Keratinocyte (primary cell): ENCODE results near the gene FRAS1. TPM values are rescaled to one million over a fixed set of nuclear protein-coding genes. Genes with fewer than 3 reads are reported as not detected.

Experiments
- DNase-seq: peaks from one replicate; pipeline ENCODE4 v3.0.0-alpha.2; 2011; ENCODE audit warnings: low read depth, missing footprints, low spot score
- FAIRE-seq: peaks from 2 replicates; lab custom pipeline; 2011; peaks lifted over from hg19 to GRCh38; lab: Jason Lieb, UNC
- H2AFZ ChIP-seq: 2 replicates; pipeline ENCODE4 v1.6.0; 2012; ENCODE audit warnings: low read length, control low read depth, inconsistent platforms; ENCODE audit not compliant: control insufficient read depth
- H3K27ac ChIP-seq: 2 replicates; pipeline ENCODE4 v1.5.1; 2011; ENCODE audit warnings: low read length; ENCODE audit not compliant: control insufficient read depth, insufficient read depth
- H3K27me3 ChIP-seq: 3 replicates; pipeline ENCODE4 v1.6.0; 2011; ENCODE audit warnings: low read length; ENCODE audit not compliant: control insufficient read depth, insufficient read depth; ENCODE audit errors: extremely low read depth
- H3K36me3 ChIP-seq, 2 experiments: 2 replicates in 1 of 2; 3 replicates in 1 of 2; pipeline ENCODE4 v1.5.1; 2011; ENCODE audit warnings: low read length in 2 of 2, mild to moderate bottlenecking in 1 of 2; ENCODE audit not compliant: control insufficient read depth in 2 of 2, insufficient read depth in 2 of 2; ENCODE audit errors: extremely low read depth in 1 of 2
- H3K4me1 ChIP-seq: 3 replicates; pipeline ENCODE4 v1.5.1; 2011; ENCODE audit warnings: low read length; ENCODE audit not compliant: control insufficient read depth, insufficient read depth; ENCODE audit errors: extremely low read depth
- H3K4me2 ChIP-seq: 3 replicates; pipeline ENCODE4 v1.6.0; 2011; ENCODE audit warnings: low read depth, low read length; ENCODE audit not compliant: control insufficient read depth, insufficient read depth; ENCODE audit errors: extremely low read depth
- H3K4me3 ChIP-seq, 3 experiments: fragments of 200-600 bp in 1 of 3; sonication (generic) in 1 of 3; 2 replicates in 2 of 3; 3 replicates in 1 of 3; pipeline ENCODE4 v1.5.1; 2011 to 2016; ENCODE audit warnings: low read length in 3 of 3, mild to moderate bottlenecking in 3 of 3, control low read depth in 2 of 3, inconsistent platforms in 1 of 3, low read depth in 1 of 3, mixed read lengths in 1 of 3, mixed run types in 1 of 3, moderate library complexity in 1 of 3; ENCODE audit not compliant: control insufficient read depth in 2 of 3, insufficient read depth in 2 of 3; ENCODE audit errors: extremely low read depth in 1 of 3
- H3K79me2 ChIP-seq: 2 replicates; pipeline ENCODE4 v1.6.0; 2012; ENCODE audit warnings: low read length; ENCODE audit not compliant: control insufficient read depth, insufficient read depth
- H3K9ac ChIP-seq: 3 replicates; pipeline ENCODE4 v1.6.0; 2011; ENCODE audit warnings: low read length; ENCODE audit not compliant: control insufficient read depth, insufficient read depth; ENCODE audit errors: extremely low read depth
- H3K9me1 ChIP-seq: 3 replicates; pipeline ENCODE4 v1.6.0; 2011; ENCODE audit warnings: low read length; ENCODE audit not compliant: control insufficient read depth, insufficient read depth; ENCODE audit errors: extremely low read depth
- H3K9me3 ChIP-seq: 2 replicates; pipeline ENCODE4 v1.5.1; 2012; ENCODE audit warnings: low read depth, low read length; ENCODE audit not compliant: control insufficient read depth
- H4K20me1 ChIP-seq: 3 replicates; pipeline ENCODE4 v1.6.0; 2011; ENCODE audit warnings: low read length; ENCODE audit not compliant: control insufficient read depth, insufficient read depth; ENCODE audit errors: extremely low read depth
- CTCF ChIP-seq, 3 experiments: IDR thresholded peaks in 1 of 3; conservative IDR thresholded peaks in 1 of 3; optimal IDR thresholded peaks in 1 of 3; 2 replicates in 2 of 3; 3 replicates in 1 of 3; pipeline versions ENCODE3 to v1.5.1; 2011; ENCODE audit warnings: low read length in 3 of 3, mild to moderate bottlenecking in 3 of 3, moderate library complexity in 2 of 3, control low read depth in 1 of 3, inconsistent platforms in 1 of 3; ENCODE audit not compliant: insufficient read depth in 2 of 3; ENCODE audit errors: extremely low read depth in 1 of 3
- EZH2 ChIP-seq: IDR thresholded peaks from one replicate; pipeline ENCODE4 v1.6.1; 2012; ENCODE audit warnings: inconsistent platforms, mild to moderate bottlenecking, low read length, moderate library complexity
- dilution Hi-C: fragments of 300-500 bp; cut with MboI; formaldehyde crosslinking; loops from one replicate; pipeline ENCODE4 v1.7.0; 2020; ENCODE audit warnings: low sequenced_read_pairs; ENCODE audit not compliant: extremely low pct_ligation_motif_present
- polyA plus RNA-seq, 5 experiments: library from polyadenylated mRNA; depleted of rRNA in 3 of 5; stranded (reverse) in 3 of 5; stranded (forward) in 1 of 5; unstranded in 1 of 5; fragments of >200 nt; gene quantifications; 1 replicate in 1 of 5; 2 replicates in 3 of 5; 3 replicates in 1 of 5; pipeline versions ENCODE4 v1.2.1 to v1.2.3, GENCODE V29; 2011 to 2012; ENCODE audit warnings: missing spikeins in 2 of 5, low read depth in 1 of 5, low replicate concordance in 1 of 5

Gene FRAS1
- polyA plus RNA-seq, 1 donor (not counting 4 experiments of a cell fraction or from before 2014, with no cell fraction given): 3.5 TPM

DNA sequence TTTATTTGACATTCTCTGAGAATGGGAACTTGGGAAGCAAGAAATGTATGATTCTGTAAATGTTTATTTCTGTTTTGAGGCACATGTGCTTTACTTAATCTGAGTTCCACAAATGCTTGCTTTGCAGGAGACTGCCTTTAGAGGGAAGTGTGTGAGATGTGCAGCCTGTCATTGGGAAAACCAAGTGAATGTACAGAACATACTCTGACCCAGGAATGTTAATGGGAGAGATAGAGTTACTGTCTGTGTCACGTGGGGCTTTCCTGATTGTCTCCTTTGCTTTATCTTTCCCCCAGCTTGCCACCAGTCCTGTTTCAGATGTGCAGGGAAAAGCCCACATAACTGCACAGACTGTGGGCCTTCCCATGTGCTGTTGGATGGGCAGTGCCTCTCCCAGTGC is 275.9 kb downstream of the FRAS1 start:
- TF ChIP-seq EZH2 (no peak), CTCF (optimal IDR thresholded peaks at IDR 0.05 in 1 of 3, IDR thresholded peaks at IDR 0.05 in 1 of 3, conservative IDR thresholded peaks at IDR 0.05 in 1 of 3; ENCODE audit: extremely low read depth in 1 of 3, insufficient read depth in 2 of 3, low read length in 3 of 3) (no peak)
- Histone ChIP-seq H3K27me3 (no peaks in the 10 kb centered on the region), H3K27ac (no peak overlapping the region), H3K36me3 (no peaks in the 10 kb centered on the region), H4K20me1 (no peaks in the 10 kb centered on the region), H3K4me2 (no peak overlapping the region), H3K9me1 (no peaks in the 10 kb centered on the region), H3K9me3 (no peaks in the 10 kb centered on the region), H3K4me3 (no peak overlapping the region), H3K9ac (no peak overlapping the region), H2AFZ (no peak overlapping the region), H3K79me2 (no peaks in the 10 kb centered on the region), H3K4me1 (no peaks in the 10 kb centered on the region)
- dilution Hi-C loops: no loop called here
- no peak for FAIRE-seq
- no peak for DNase-seq

GRCh38 chr4:78336093-78336943 is 279.2 kb downstream of the FRAS1 start:
- H3K27ac ChIP-seq: no peak overlapping the region
- no peaks in the 10 kb centered on the region for H3K79me2 ChIP-seq
- no peaks in the 10 kb centered on the region for H3K4me1 ChIP-seq
- no peaks in the 10 kb centered on the region for H4K20me1 ChIP-seq
- H3K9ac ChIP-seq: no peak overlapping the region
- H3K9me3 ChIP-seq: no peaks in the 10 kb centered on the region
- no peak overlapping the region for H2AFZ ChIP-seq
- H3K9me1 ChIP-seq: no peaks in the 10 kb centered on the region
- H3K27me3 ChIP-seq: no peaks in the 10 kb centered on the region
- DNase-seq (peak; percentile 4), FAIRE-seq (peak; percentile 60)
- H3K4me2 ChIP-seq: no peak overlapping the region
- dilution Hi-C loops: no loop called here
- no peak for TF ChIP-seq CTCF (optimal IDR thresholded peaks at IDR 0.05 in 1 of 3, IDR thresholded peaks at IDR 0.05 in 1 of 3, conservative IDR thresholded peaks at IDR 0.05 in 1 of 3; ENCODE audit: extremely low read depth in 1 of 3, insufficient read depth in 2 of 3, low read length in 3 of 3)
- no peak for TF ChIP-seq EZH2
- peaks cover 0 to 2% of the 10 kb centered on the region in 2 experiments for H3K36me3 ChIP-seq
- no peak overlapping the region for H3K4me3 ChIP-seq
